ENCODE results near the gene IQCF2.
"Not testable (repeated sequence)": the region's sequence is repeated elsewhere in the genome, so short reads cannot be mapped to it uniquely, and the experiment has no call there.

Gene IQCF2

DNA sequence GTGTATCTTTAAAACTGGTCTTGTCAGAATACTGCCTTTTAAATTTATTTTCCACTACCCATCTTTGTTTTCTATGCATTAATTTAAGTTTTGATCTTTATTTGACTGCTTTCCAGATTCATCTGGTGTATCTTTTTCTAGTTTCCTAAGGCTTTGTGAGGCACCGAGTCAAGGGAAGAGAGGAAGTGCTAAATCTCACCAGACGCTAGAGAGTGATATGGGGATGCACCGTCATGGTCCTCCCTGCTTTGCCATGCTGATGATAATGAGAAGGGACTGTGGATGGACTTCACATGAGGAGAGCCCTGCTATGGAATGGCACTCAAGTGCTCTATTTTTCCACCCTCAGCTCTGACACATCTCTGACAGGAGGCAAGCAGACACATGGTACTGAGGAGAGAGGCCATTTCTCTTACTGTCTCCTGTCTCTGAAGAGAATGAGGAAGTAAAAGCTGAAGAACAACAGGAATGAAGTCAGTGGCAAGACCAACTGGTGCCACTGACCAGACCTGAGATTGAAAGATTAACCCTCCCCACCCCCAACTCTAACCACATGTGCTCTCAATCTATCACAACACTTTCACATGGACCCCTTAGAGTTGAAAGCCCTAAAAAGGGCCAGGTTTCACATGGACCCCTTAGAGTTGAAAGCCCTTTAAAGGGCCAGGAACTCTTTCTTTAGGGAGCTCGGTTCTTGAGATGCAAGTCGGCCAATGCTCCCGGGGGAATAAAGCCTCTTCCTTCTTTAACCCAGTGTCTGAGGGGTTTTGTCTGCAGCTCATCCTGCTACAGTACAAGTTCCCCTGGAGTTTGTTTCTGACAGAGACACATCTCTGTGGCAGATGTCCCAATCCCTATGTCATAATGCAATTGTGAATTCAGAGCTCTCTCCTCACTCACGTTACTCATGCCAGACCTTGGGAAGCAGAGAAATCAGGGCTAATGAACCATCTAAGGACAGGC, at the start of gene IQCF2:
TSS of gene IQCF2 (plus strand) at position 913 of the 963 bp plus-strand sequence. CDS start 52 bp downstream, outside the sequence.
- no peak for DNase-seq (ENCODE audit: low read depth in 1 of 2, low spot score in 1 of 2)

GRCh38 chr3:51813539-51813938, 47.9 kb upstream of the IQCF2 start:
- no peak for DNase-seq (ENCODE audit: low read depth in 1 of 2, low spot score in 1 of 2)

DNA sequence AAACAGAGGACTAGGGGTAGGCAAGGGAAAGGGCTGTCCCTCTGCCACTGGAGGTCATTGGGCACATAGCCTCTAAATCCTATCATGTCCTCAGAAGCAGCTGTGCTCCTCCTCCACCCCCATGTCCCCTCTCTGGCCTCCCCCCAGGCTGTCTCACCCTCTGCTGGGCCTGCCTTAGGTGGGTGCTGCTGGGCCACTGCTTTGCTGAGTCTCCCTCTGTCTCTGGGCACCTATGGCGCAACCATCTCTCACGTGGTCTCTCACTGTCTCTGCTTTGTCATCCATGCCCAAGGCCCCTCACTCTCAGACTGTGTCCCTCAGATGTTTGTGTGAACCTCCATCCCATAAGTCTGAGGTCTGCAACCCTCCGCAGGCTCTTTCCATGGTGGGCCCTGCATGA, 47.4 kb upstream of the IQCF2 start:
- DNase-seq (ENCODE audit: low read depth in 1 of 2, low spot score in 1 of 2): no peak

DNA sequence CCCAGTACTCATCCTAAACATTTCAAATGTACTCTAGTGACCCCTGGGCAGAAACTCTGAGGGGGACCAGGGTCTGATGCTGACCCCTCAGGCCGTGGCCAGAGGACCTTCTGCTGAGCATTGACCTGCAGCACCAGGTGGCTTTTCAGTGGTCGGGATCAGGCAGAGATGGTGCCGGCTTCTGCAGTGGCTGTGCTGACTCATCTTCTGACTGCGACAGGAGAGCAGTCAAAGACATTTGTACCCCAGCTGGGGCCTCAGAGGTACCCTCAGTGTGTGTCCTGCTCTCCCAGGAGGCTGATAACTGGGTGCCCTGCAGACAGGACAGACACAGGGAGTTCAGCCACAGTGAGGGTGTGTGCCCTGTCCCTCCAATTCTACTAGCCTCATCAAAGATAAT, 45.8 kb upstream of the IQCF2 start:
- DNase-seq (ENCODE audit: low read depth in 1 of 2, low spot score in 1 of 2): no peak

- no peak for DNase-seq (ENCODE audit: low read depth in 1 of 2, low spot score in 1 of 2)
Measured at GRCh38 chr3:51816723-51817122, 44.7 kb upstream of the IQCF2 start.

DNA sequence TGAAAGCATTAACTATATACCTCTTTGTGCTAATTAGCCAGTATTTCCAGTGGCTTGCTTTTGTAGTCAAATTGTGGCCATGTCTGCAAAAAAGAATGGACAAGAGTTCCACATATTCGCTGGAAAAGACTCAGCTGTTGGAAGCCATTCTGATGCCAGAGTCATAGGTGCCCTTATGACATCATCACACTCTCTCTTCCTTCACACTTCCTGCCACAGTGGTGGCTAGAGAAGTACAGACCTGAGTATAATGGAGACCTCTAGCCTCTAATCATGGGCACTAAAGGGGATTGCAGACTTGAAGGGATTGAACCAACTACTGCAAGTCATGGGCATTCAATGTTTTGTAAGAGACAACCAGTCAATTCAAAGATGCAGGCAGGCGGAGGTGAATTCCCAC, 44.0 kb upstream of the IQCF2 start:
- no peak for DNase-seq (ENCODE audit: low read depth in 1 of 2, low spot score in 1 of 2)

- no peak for DNase-seq (ENCODE audit: low read depth in 1 of 2, low spot score in 1 of 2)
Measured at GRCh38 chr3:51819151-51819550, 42.3 kb upstream of the IQCF2 start.

- DNase-seq (ENCODE audit: low read depth in 1 of 2, low spot score in 1 of 2): no peak
Measured at GRCh38 chr3:51819709-51820406, 41.6 kb upstream of the IQCF2 start.

DNA sequence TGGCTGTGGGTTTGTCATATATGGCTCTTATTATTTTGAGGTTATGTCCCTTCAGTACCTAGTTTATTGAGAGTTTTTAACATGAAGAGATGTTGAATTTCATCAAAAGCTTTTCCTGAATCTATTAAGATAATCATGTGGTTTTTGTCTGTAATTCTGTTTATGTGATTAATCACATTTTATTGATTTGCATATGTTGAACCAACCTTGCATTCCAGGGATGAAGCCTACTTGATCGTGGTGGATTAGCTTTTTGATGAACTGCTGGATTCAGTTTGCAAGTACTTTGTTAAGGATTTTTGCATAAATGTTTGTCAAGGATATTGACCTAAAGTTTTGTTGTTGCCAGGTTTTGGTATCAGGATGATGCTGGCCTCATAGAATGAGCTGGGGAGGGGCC, 33.1 kb upstream of the IQCF2 start:
- DNase-seq (ENCODE audit: low read depth in 1 of 2, low spot score in 1 of 2): no peak

DNA sequence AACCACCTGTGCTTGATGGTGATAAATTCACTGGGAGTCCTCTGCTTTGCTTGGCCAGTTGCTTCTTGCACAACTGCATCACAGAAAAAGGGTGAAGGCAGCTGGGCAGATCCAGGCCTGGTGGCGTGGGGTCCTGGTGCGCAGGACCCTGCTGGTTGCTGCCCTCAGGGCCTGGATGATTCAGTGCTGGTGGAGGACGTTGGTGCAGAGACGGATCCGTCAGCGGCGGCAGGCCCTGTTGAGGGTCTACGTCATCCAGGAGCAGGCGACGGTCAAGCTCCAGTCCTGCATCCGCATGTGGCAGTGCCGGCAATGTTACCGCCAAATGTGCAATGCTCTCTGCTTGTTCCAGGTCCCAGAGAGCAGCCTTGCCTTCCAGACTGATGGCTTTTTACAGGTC, 31.1 kb upstream of the IQCF2 start:
- no peak for DNase-seq (ENCODE audit: low read depth in 1 of 2, low spot score in 1 of 2)

DNA sequence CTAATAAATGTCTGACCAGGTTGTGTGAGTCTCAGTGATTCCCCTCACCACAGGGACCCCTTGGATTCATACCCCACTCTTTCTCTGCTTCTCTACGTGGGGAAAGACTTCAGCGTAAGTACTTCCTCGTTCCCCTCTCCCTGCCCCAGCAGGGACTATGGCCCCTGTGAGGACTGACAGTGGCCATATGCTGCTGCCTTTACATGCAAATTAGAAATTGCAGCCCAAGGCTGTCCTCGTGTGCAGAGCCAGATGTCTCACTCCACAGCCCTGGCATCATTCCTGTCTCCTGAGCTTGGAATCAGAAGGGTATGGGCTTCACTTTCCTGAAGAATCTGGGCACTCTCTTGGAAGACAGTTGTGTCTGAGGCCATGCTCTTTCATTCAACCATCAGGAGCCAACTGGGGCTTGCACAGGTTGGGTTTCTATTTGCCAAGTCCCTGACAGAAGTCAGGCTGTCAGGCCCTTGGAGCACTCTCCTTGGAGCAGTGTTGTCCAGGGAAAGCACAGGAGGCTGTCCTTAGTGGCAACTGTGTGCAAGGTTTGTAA, 30.5 kb upstream of the IQCF2 start:
- no peak for DNase-seq (ENCODE audit: low read depth in 1 of 2, low spot score in 1 of 2)

DNA sequence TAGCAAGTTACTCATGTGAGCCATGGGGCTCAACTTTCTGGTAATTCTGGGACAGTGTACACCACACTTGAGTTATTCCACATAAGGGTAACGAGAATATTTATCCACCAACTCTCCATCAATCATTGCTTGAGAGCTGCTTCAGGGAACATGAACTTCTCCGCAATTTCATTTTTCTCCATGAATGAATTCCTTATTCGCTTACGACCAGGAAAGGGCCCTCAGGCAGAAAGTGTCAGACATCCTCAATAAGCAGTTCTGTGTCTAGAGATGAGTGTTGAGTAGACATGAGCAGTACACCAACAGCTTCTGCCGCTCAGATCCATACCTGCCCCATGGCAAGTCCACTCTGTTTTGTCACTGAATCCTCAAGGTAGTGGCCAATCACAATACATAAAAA, 24.8 kb upstream of the IQCF2 start:
- DNase-seq (ENCODE audit: low read depth in 1 of 2, low spot score in 1 of 2): no peak

DNA sequence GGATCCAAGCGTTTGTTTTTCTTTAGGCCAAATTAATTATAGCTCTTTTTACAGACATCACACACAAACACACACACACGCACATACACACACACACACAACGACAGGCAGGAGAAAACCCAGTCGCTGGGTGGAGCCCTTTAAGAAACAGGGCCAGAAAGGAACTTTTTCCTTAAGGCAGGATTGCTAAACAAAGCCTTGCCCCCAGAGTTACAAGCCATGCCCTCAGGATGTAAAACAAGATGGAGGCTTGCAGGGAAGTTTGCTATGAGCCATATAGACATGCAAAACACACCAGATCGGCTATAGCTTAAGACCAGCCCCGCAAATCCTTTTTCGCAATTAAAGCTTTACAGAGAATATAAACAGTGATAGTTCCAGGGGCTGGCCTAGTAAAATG, 16.3 kb upstream of the IQCF2 start:
- DNase-seq (ENCODE audit: low read depth in 1 of 2, low spot score in 1 of 2): no peak

GRCh38 chr3:51855411-51855810, 6.0 kb upstream of the IQCF2 start:
- DNase-seq (ENCODE audit: low read depth in 1 of 2, low spot score in 1 of 2): not testable (repeated sequence)

DNA sequence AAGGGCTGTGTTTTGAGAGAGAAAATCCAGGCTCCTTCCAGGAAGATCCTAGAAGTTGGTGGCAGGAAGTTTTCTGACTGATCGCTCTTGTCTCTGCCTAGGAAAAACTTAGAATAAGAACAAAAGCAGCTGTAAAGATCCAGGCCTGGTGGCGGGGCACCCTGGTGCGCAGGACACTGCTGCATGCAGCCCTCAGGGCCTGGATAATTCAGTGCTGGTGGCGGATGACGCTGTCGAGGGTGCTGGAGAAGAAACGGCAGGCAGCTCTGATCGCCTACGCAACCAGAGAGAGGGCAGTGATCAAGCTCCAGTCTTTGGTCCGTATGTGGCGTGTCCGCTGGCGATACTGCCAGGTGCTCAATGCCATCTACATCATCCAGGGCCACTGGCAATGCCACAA, 1.5 kb downstream of the IQCF2 start:
- DNase-seq (ENCODE audit: low read depth in 1 of 2, low spot score in 1 of 2): no peak

DNA sequence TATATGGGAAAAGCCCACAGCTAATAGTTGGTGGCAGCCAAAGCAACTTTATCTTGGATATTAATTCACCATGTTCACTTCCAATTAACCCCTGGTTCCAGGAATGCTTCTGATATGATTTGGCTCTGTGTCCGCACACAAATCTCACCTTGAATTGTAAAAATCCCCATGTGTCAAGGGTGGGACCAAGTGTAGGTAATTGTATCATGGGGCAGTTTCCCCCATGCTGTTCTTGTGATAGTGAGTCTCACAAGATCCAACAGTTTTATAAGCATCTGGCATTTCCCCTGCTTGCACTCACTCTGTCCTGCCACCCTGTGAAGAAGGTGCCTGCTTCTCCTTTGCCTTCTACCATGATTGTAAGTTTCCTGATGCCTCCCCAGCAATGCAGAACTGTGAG, 7.5 kb downstream of the IQCF2 start:
- DNase-seq (ENCODE audit: low read depth in 1 of 2, low spot score in 1 of 2): not testable (repeated sequence)

GRCh38 chr3:51869304-51869703, 7.9 kb downstream of the IQCF2 start:
- no peak for DNase-seq (ENCODE audit: low read depth in 1 of 2, low spot score in 1 of 2)

DNA sequence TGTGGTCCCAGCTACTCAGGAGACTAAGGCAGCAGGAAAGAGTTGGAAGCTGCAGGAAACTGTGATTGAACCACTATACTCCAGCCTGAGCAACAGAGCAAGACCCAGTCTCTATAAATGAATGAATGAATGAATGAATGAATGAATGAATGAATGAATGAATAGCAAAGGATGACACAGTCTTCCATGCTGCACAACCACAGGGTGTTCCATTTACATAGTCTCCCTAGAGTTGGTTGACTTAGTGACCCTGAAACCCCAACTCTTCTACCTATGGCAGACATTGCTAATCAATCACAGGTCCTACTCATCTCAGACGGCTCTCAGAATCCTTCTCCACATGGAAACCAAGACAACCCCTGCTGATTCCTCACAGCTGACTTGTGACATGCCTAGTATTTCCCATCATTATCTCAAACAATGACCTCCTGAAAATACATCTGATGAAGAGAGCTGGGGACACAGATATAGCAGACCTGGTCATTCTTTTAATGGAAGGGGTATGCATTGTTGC, 11.9 kb downstream of the IQCF2 start:
- DNase-seq (ENCODE audit: low read depth in 1 of 2, low spot score in 1 of 2): no peak

- no peak for DNase-seq (ENCODE audit: low read depth in 1 of 2, low spot score in 1 of 2)
Measured at GRCh38 chr3:51873876-51874275, 12.5 kb downstream of the IQCF2 start.

DNA sequence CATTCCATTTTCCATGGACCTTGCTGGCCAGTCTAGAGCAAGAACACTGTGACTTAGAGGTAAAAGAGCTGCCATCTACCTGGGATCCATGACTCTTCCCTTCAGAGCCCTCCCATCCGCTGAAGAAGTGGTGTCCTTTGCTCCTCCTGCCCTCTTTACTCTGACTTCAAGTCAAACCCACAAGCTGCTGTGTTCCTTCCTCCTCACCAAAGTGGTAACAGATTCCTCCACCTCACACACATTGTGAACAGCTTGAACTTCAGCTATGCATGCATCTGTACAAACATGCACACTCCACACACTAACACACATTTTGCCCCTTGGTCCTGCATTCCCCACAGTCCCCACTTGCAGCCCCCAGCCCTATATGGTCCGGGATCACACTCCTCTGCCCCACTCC, 13.0 kb downstream of the IQCF2 start:
- no peak for DNase-seq (ENCODE audit: low read depth in 1 of 2, low spot score in 1 of 2)

DNA sequence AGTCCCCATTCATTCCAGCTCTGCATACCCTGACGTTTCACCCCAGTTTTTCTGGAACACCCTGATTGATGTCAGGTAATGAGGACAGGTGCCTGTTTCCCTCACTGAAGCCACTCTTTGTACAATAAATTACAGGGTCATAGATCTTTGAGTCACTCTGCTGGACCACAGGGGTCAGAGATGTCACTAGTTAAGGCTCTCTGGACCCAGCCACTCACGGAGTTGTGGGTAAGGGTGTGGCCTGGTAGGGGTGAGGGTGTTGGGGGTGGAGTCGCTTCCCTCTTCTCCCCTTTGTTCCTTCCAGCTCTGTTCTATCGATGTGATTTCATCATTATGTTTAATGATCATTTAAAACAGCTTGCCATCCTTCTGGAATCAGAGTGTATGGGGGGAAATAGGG, 13.5 kb downstream of the IQCF2 start:
- DNase-seq (ENCODE audit: low read depth in 1 of 2, low spot score in 1 of 2): no peak

DNA sequence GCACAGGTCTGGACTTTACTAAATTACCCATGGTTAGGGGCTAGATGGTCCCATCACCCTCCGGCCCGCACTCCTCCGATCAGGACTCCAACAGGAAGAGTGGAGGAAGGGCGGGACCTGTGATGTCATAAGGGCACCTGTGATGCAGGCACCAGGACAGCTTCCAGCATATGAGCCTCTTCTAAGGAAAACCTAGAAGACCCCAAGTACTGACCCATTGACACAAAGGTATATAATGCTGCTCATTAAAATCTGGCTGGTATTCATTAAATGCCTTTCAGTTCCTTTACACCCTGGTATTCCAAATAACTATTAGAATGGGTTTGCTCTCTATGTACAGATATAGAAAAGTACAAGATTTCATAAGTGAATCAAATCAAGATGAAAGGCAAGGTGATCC, 14.1 kb downstream of the IQCF2 start, which contains the start of gene IQCF5:
TSS of gene IQCF5 (minus strand) at position 101 of the 400 bp plus-strand sequence. CDS start at position 31, 70 bp downstream.
- no peak for DNase-seq (ENCODE audit: low read depth in 1 of 2, low spot score in 1 of 2)
